ENCODE measurements around the gene ZNF341. TPM values are rescaled to one million over a fixed set of nuclear protein-coding genes. Genes with fewer than 3 reads are reported as not detected.

The ZNF341 gene
- total RNA-seq: 0.92 and 1.3 TPM in 2 replicates

DNA sequence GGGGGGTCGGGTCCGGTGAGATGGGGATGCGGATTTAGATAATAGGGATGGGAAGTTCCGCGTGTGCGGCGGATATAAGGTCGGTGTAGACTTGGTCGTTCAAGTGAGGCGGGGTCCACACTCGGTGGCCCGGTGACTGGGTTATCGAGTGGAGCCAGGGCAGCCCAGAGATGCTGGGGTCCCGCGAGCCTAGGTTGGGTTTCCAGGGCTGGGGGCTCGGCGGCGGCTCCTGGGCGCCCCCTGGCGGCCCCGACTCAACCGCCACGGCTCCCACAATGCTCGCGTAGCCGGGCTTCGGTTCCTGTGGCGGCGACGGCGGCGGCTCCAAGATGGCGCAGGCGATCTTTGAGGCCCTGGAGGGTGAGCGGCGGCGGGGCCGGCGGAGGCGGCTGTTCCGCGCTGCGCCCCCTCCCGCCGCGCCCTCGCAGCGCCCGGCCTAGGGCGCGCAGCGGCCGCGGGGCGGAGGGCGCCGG, at the start of gene ZNF341:
Gene ZNF341 (plus strand): TSS at position 304 of the 473 bp plus-strand sequence. CDS start 26 bp downstream, at position 330.

GRCh38 chr20:33686100-33686983, 45.5 kb upstream of the ZNF341 start, which contains the start of gene E2F1:
Gene E2F1, minus strand, starts transcription at chr20:33686385. Its CDS starts 121 bp downstream, at chr20:33686264.

DNA sequence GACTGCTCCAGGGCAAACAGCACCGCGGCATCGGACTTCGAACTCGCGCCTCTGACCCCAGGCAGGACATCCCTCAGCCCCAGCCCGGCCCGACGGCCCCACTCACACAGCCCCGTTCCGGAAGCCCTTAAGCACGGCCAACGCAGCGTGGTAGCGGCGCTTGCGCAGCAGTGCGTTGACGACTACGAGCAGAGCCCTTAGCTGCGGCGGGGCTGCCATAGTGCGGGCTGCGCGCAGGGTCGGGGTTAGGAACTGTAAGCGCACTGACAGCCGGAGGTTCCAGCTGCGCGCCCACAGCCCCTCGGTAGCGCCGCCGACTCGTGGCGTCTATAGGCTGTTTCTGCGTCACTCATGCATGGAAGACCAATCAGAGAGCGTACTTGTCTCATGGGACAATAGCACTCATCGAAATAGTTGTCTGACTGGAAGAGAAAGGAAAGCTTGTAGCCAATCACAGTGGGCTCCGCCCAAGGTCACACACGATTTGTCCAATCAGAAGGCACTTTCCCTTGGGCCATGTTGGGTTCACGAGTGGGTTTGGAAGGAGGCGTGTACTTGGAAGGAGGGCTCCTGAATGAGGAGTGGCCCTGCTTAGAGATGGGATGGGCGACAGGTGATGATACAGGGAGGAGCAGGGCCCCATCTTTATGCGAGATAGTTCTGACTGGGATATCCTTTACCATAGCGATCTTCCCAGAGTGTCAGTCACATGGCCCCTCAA, 11.6 kb upstream of the ZNF341 start, which contains the start of gene PXMP4:
Gene PXMP4 (minus strand): TSS at position 322 of the 721 bp plus-strand sequence. CDS start 103 bp downstream, at position 219.

GRCh38 chr20:33810885-33811775, 79.3 kb downstream of the ZNF341 start, which contains the start of gene CHMP4B:
Gene CHMP4B, plus strand, starts transcription at chr20:33811348. Its CDS starts 121 bp downstream, at chr20:33811469.

Other genes with a start within 250 kb of the ZNF341 start
- gene CBFA2T2, start 241.9 kb upstream of the ZNF341 start, total RNA-seq: 3.6 and 4.8 TPM in 2 replicates
- gene C20orf144, start 69.7 kb upstream of the ZNF341 start, total RNA-seq: 0.12 and 0.13 TPM in 2 replicates
- 2.1 and 2.6 TPM in 2 replicates for gene ACTL10, start 65.1 kb upstream of the ZNF341 start, total RNA-seq
- 14.4 and 15.1 TPM in 2 replicates for gene NECAB3, start 57.6 kb upstream of the ZNF341 start, total RNA-seq
- gene E2F1, start 45.6 kb upstream of the ZNF341 start, total RNA-seq: 6.0 and 14.1 TPM in 2 replicates
- gene PXMP4, start 11.7 kb upstream of the ZNF341 start, total RNA-seq: 6.9 and 7.0 TPM in 2 replicates
- gene CHMP4B, start 79.4 kb downstream of the ZNF341 start, total RNA-seq: 38.0 and 58.0 TPM in 2 replicates